UCSD-AML1 (cell line): ENCODE results near the gene CDNF.
A peak's percentile ranks its signal among the peaks of the same experiment; 100 is the strongest.
"Not testable (repeated sequence)": the region's sequence is repeated elsewhere in the genome, so short reads cannot be mapped to it uniquely, and the experiment has no call there.

Source experiments
- DNase-seq: peaks from one replicate; lab custom pipeline; 2025; ENCODE audit not compliant: unreplicated experiment; lab: John Stamatoyannopoulos, UW

Gene CDNF

DNA sequence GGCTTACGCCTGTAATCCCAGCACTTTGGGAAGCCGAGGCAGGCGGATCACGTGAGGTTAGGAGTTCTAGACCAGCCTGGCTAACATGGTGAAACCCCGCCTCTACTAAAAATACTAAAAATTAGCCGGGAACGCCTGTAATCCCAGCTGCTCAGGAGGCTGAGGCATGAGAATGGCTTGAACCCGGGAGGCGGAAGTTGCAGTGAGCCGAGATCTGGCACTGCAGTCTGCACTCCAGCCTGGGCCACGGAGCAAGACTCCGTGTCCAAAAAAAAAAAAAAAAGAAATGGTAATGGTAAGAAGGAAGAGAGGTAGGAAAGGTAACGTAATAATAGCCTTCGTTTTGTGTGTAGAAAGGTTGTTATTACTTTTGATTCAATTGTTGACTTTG is 1.5 kb upstream of the CDNF start:
- no peak for DNase-seq

- DNase-seq, result peak; percentile 35
These were observed 906 bp upstream of the CDNF start for GRCh38 chr10:14838582-14839304.

DNA sequence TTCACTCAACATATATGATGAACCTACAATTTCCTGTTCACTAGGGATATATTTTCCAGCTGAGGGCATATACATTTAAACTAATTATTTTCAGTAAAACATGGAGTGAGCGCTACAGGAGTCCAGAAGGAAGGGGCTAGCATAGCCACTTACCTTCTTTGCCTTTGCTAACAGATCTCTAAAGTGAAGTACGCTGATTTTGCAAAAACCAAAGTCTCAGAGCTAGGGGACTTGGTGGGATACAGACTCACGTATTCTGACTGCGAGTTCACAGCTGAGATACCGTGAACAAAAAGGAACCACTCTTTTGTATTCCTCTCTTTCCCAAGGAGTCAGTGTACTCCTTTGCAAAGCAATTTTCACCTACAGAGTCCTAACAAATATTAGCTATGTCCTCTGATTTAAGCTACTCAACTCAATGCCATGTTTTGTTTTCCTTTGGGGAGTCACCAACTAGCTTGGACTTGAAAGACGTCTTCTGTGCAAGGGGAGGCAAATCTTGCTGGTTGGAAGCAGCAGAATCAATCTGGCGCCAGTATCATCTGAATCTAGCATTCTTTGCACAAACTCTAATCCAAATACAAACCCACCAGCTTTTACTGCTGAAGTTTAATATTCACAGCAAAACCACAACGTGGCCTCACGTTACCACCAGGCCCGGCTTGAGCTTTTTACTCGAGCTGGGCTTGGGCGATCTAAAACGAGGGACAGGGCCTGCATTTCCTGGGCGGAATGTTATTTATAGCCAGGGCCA is 657 bp downstream of the CDNF start:
- no peak for DNase-seq

GRCh38 chr10:14836208-14836607 is 1.6 kb downstream of the CDNF start:
- DNase-seq, result no peak

- no peak for DNase-seq
These were observed 4.7 kb downstream of the CDNF start for GRCh38 chr10:14833106-14833505.

DNA sequence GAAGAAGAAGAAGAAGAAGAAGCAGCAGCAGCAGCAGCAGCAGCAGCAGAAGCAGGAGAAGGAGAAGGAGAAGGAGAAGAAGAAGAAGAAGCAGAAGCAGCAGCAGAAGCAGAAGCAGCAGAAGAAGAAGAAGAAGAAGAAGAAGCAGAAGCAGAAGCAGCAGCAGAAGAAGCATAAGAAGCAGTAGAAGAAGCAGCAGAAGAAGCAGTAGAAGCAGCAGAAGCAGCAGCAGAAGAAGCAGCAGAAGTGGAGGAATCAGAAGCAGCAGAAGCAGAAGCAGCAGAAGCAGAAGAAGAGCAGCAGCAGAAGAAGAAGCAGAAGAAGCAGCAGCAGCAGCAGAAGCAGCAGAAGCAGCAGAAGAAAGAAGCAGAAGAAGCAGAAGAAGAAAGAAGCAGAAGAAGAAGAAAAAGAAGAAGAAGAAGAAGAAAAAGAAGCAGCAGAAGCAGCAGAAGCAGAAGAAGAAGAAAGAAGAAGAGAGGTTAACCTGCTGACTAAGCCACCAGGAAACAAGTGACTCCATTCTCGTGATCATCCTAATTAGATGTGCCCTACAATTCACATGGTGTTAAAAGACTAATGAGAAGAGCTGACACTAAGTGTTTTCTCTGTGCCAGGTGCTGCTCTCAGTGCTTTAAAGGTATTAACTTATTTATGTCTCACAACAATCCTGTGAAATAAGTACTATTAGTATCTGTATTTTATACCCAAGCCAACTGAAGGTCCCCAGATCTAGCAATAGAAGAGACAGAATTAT is 11.6 kb downstream of the CDNF start:
- no peak for DNase-seq

DNA sequence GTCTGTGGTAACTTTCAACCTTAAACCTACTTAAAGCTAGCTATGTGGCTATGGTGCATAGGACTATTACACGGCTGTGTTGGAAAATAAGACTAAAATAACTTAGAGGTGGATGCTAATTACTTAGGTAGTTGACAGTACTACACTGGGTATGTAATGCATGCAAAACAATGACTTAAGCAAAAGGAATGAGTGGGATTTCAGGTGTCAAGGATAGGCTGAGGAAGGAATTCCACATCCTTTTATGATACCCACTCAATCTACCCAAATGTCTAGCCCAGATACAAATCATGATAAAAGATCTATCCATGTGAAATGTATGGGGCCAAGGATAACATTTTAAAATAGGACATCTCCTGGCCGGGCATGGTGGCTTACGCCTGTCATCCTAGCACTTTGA is 13.9 kb downstream of the CDNF start:
- DNase-seq, result no peak

DNA sequence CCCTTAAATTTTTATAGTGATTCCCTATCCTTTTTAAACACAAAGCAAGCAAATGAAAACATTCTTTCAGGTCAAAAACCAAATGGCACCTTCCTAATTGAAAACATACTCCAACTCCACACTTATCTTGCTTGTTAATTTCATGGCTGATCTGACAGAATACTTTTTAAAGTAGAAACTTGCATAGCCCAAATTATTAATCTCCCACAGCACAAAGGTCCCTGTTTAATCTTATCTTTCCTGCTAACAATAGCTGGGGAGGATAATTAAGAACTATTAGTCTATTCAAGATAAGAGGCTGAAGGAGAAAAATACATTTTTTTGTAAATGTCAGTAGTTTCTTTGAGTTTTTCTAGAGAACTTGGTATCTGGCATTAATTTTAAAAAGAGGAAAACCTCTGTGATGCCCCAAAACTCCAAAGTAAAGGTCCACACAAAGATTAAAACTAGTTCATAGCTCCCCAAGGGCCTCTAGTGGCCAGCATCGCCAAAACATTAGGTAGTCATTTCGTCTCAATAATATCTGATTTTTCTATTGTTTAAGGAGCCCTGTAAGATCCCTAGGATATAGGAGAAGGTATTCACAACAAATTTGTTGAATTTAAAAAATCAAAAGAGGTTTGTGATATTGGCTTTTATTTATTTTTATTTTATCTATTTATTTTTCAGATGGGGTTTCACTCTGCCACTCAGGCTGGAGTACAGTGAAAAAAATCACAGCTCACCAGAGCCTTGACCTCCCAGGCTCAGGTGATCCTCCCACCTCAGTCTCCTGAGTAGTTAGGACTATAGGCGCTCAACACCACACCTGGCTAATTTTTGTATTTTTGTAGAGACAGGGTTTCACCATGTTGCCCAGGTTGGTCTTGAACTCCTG is 14.7 kb downstream of the CDNF start:
- DNase-seq, result peak; percentile 25

- no peak for DNase-seq
These were observed 16.0 kb downstream of the CDNF start for GRCh38 chr10:14821635-14822375.

GRCh38 chr10:14820775-14821154 is 17.1 kb downstream of the CDNF start:
- DNase-seq, result no peak

- no peak for DNase-seq
These were observed 17.6 kb downstream of the CDNF start for GRCh38 chr10:14820010-14820774.

DNA sequence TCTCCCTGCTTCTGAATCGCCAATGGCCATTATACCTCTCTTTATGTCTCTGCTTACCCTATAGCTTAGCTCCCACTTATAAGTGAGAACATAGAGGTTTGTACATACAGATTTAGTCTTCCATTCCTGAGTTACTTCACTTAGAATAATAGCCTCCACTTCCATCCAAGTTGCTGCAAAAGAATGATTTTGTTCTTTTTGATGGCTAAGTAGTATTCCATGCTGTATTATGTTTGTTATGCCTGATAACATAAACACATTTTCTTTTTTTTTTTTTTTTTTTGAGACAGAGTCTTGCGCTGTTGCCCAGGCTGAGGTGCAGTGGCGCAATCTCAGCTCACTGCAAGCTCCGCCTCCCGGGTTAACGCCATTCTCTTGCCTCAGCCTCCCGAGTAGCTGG is 21.1 kb downstream of the CDNF start:
- DNase-seq, result not testable (repeated sequence)

DNA sequence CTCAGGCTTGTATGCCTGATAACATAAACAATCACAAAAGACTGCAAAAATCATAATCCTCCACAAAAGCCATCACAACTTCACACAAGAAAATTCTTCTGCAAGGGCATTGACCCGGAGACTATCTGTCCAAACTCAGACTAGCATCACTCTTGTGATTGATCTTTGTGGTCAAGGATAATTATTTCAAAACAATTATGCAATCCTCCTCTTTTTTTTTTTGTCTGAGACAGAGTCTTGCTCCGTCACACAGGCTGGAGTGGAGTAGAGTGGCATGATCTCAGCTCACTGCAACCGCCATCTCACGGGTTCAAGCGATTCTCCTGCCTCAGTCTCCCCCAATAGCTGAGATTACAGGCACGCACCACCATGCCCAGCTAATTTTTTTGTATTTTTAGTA is 22.2 kb downstream of the CDNF start:
- DNase-seq, result no peak

- DNase-seq, result no peak
These were observed 25.6 kb downstream of the CDNF start for GRCh38 chr10:14812271-14812670.

DNA sequence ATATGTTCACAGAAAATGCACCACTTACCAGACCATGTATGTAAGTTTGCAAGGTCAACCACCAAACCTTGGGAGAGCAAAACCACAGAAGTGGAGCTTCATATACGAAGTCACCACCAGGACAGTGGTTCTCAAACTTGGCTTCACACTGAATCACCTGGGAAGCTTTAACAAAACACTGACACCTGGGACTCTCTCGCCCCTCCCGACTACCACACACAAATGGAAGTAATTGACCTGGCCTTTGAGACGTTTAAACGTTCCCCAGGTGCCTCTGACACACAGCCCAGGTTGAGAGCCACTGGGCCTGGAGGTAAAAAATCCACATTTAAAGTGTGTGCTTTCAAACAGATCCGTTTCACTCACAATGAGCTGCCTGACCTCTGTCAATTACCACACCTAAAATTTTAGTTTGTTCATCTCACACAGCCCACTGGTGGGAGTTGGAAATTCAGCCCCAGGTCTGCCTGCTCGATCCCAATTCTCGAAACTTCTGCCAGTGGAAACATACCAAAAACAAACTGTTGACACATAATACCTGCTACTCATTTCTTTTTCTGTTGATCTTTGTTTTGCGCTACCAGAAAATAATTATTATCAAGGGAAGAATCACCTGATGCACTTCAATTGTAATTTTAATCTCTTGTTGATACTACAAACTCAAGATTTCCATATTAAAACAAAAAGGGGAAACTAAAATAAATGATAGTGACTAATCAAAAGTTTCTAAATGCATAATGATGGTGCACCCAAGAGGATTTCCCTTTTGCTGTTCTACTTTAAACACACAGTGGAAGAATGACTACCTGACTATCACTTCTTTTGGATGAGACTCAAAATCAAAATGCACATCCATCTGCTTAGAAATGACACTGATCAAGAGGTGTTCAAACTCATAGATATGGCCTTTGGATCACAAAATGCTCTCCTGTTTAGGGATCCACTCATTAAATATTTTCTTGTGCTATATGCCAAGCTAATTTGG is 26.6 kb downstream of the CDNF start:
- no peak for DNase-seq

DNA sequence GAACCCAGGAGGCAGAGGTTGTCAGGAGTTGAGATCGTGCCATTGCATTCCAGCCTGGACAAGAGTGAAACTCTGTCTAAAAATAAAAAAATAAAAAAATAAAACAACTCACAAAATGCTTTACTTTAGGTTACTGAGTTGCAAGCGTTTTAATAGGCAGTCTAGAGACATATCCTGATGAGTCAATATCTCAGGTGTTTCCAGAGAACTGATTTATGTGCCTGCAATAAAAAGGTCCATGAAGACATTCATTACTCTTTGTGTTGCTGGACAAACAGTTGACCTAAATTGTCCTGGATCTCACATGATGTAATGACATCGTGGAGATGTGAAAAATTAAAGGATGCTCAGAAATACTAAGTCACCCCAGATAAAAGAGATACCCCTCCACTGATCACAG is 31.5 kb downstream of the CDNF start:
- no peak for DNase-seq

DNA sequence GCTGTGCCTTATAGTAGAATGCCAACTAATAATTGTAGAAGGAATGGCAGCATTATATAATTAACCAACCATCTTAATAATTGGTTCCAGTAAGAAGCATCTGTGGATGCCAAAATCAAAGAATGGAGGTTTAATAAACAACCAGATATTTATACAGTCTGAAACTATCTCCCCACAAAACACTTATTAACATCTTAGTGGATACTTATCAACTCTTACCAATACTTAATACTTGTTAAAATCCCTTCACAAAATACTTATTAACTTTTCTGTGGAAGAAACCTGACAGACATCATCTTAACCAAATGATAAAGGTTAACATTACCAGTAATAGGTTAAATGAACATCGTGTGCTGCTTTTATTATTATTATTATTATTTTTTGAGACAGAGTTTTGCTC is 34.0 kb downstream of the CDNF start:
- no peak for DNase-seq

- no peak for DNase-seq
These were observed 36.1 kb downstream of the CDNF start for GRCh38 chr10:14801723-14802122.
